Psoas muscle (tissue), 8 donors: ENCODE measurements around the gene OR5B17. TPM values are rescaled to one million over a fixed set of nuclear protein-coding genes. Genes with fewer than 3 reads are reported as not detected.

ENCODE experiments used
- ATAC-seq, 4 donors: fragments of 200-7000 bp; cut with Tn5 transposase; one replicate each; pipeline ENCODE4 v1.9.1; 2020; ENCODE audit warnings: moderate library complexity in 3 of 4, mild to moderate bottlenecking in 2 of 4
- DNase-seq, 2 donors: peaks; one replicate each; pipeline ENCODE4 v3.0.0-alpha.2; 2020
- H3K27ac ChIP-seq: fragments of 200-600 bp; one replicate; pipeline ENCODE4 v1.8.0; 2022
- H3K27me3 ChIP-seq, 3 donors: fragments of 200-600 bp in 1 of 3; one replicate each; pipeline versions ENCODE4 v1.6.1 to v1.8.0; 2013 to 2022; ENCODE audit warnings: low read length in 2 of 3, mild to moderate bottlenecking in 2 of 3, moderate library complexity in 1 of 3; ENCODE audit not compliant: insufficient read depth in 3 of 3
- H3K36me3 ChIP-seq, 2 donors: fragments of 200-600 bp in 1 of 2; one replicate each; pipeline versions ENCODE4 v1.6.1 to v1.8.0; 2013 to 2022; ENCODE audit warnings: low read depth in 1 of 2, mild to moderate bottlenecking in 1 of 2, moderate library complexity in 1 of 2; ENCODE audit not compliant: insufficient read depth in 1 of 2
- H3K4me1 ChIP-seq: fragments of 200-600 bp; one replicate; pipeline ENCODE4 v1.8.0; 2022
- H3K4me3 ChIP-seq: fragments of 200-600 bp; one replicate; pipeline ENCODE4 v1.8.0; 2022; ENCODE audit warnings: mild to moderate bottlenecking
- H3K9me3 ChIP-seq: fragments of 200-600 bp; one replicate; pipeline ENCODE4 v1.8.0; 2022
- WGBS, 3 donors: extraction: QIAGEN DNeasy Blood & Tissue Kit; methylation state at CpG; one replicate each; pipeline versions ENCODE4 v1.1.6 to v1.1.7; 2013; 5-methylcytosine and 5-hydroxymethylcytosine counted together
- intact Hi-C, 2 donors: fragments of 100-400 bp; cut with DNase I; formaldehyde crosslinking; loops; one replicate each; pipeline versions ENCODE4 v1.11.0 to v1.14.2; 2022
- polyA plus RNA-seq, 3 donors: library from polyadenylated mRNA; stranded (reverse); fragments of 200-250 nt; gene quantifications; one replicate each; pipeline ENCODE4 v1.2.3, GENCODE V29; 2013
- total RNA-seq, 4 donors: library from RNA; stranded (reverse); fragmentation: NEBNext Ultra II Directional in 2 of 4; extraction: Animal tissue kit (Norgen Biotek cat#: 25700) in 2 of 4; gene quantifications; one replicate each; pipeline versions ENCODE4 v1.2.1 to v1.2.4, GENCODE V29; 2021 to 2023
- TF ChIP-seq, protein P1 (sequence below): fragments of 200-600 bp; IDR thresholded peaks from one replicate; pipeline ENCODE4 v1.8.0; 2022; ENCODE audit warnings: antibody characterized with exemption
- donor health status: healthy with polysubstance abuse.
- donor health status: DM: no; HTN: no; CAD: no; lungs with moderate emphysema.
- donor health status: Bipolar disorder and iron deficiency.
- donor health status: healthy.
- donor health status: DM: yes; HTN: yes; CAD: no.
- donor health status: DM: no; HTN: no; CAD: no.
- donor health status: DM: no; HTN: no; CAD: no.
- donor health status: DM: yes; HTN: yes; CAD: no.

Gene OR5B17
- total and polyA plus RNA-seq, 7 donors = not detected

DNA sequence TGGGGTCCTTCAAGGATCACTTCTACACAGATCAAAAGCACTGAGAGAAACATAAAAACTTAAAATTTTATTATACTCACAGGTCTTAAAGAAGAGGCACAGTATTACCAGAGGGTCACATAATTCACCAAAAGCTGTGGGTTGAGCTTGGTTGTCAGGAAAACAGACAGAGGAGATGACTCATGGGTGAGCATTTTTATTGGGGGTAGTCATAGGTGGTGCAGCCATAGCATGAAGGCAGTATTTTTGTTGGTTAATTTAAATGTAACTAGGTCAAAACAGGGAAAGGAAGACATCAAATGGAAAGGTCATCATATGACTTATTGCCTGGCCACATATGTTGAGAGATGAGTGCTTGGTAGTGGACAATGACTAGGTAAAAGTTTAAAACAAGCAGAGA is 24.2 kb downstream of the OR5B17 start:
- Histone ChIP-seq H3K27ac (no peak overlapping the region), H3K27me3 (no peaks in the 10 kb centered on the region), H3K4me1 (no peaks in the 10 kb centered on the region), H3K36me3 (no peaks in the 10 kb centered on the region), H3K9me3 (peaks cover 3% of the 10 kb centered on the region), H3K4me3 (no peak overlapping the region)
- no peak for DNase-seq
- TF ChIP-seq, protein P1, sequence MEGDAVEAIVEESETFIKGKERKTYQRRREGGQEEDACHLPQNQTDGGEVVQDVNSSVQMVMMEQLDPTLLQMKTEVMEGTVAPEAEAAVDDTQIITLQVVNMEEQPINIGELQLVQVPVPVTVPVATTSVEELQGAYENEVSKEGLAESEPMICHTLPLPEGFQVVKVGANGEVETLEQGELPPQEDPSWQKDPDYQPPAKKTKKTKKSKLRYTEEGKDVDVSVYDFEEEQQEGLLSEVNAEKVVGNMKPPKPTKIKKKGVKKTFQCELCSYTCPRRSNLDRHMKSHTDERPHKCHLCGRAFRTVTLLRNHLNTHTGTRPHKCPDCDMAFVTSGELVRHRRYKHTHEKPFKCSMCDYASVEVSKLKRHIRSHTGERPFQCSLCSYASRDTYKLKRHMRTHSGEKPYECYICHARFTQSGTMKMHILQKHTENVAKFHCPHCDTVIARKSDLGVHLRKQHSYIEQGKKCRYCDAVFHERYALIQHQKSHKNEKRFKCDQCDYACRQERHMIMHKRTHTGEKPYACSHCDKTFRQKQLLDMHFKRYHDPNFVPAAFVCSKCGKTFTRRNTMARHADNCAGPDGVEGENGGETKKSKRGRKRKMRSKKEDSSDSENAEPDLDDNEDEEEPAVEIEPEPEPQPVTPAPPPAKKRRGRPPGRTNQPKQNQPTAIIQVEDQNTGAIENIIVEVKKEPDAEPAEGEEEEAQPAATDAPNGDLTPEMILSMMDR = no peak
- intact Hi-C loops = no loop called here
- ATAC-seq = no peak

DNA sequence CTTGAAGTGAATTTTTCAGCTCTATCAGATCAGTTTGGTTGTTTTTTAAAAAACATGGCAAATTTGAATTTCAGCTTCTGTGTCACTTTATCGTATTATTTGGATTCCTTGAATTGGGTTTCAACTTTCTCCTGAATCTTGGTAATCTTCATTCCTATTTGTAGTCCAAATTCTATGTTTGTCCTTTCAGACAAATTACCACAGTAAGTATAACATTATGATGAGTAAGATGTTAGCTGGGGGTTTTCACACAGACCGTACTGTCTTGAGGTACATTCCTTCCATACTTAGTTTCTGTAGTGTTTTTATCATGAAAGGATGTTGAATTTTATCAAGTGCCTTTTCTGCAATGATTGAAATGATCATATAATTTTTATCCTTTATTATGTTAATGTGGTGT is 28.0 kb downstream of the OR5B17 start:
- WGBS, 3 donors = 77 to 89% (median 85%) methylated on average over 2 of the region's 2 CpGs
- H3K27ac ChIP-seq = no peak overlapping the region
- peaks cover 16% of the 10 kb centered on the region for H3K9me3 ChIP-seq
- DNase-seq = no peak
- no peak for ATAC-seq
- H3K27me3 ChIP-seq = no peaks in the 10 kb centered on the region
- TF ChIP-seq, protein P1 = no peak
- intact Hi-C loops = no loop called here
- H3K36me3 ChIP-seq = no peaks in the 10 kb centered on the region
- H3K4me1 ChIP-seq = no peaks in the 10 kb centered on the region
- no peak overlapping the region for H3K4me3 ChIP-seq

DNA sequence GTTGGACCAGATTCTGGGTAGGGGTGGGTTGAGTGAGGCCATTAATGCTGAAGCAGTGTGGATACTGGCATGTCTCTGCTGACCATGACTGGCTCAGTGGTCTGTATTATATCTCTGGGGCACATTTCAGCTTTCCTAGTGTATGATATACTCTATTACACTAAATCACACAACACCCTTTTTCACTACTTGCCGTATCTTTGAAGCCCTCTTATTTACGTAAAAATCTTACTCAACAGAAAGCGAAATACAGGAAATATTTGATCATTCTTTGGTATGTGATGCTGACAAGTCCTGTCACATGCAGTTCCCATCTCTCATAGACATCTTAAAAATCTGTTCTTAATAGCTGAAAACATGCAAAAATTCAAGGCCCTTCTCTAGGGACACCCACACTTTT is 40.3 kb downstream of the OR5B17 start:
- Histone ChIP-seq H3K27ac (no peak overlapping the region), H3K9me3 (no peaks in the 10 kb centered on the region), H3K36me3 (no peaks in the 10 kb centered on the region), H3K4me3 (no peak overlapping the region), H3K27me3 (no peaks in the 10 kb centered on the region), H3K4me1 (no peaks in the 10 kb centered on the region)
- DNase-seq (no peak), ATAC-seq (no peak)
- intact Hi-C loops = no loop called here
- 54 to 60% (median 55%) methylated on average over 3 of the region's 3 CpGs for WGBS, 3 donors
- TF ChIP-seq, protein P1 = no peak

DNA sequence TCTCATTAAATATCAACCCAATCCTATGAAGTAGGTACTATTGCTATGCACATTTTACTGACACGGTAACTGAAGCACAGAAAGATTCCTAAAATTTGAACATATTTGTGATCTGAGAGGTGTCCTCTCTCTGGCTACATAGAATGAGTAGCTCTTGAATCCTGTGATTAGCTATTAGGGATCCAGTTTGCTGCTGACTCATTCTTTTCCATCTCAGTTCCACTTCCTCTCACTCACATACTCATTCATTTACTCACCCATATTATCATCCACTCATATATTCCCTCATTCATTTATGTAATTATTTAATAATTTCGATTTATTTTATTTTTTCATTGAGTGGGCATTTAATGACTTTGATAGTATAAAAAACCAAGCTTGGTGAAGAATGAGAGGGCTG is 42.7 kb downstream of the OR5B17 start:
- DNase-seq = no peak
- intact Hi-C loops = no loop called here
- ATAC-seq = no peak
- WGBS, 3 donors = 63 to 68% (median 64%) methylated on average over 2 of the region's 2 CpGs
- TF ChIP-seq, protein P1 = no peak
- Histone ChIP-seq H3K27ac (no peak overlapping the region), H3K4me3 (no peak overlapping the region), H3K4me1 (no peaks in the 10 kb centered on the region), H3K27me3 (no peaks in the 10 kb centered on the region), H3K36me3 (no peaks in the 10 kb centered on the region), H3K9me3 (no peaks in the 10 kb centered on the region)

Other genes with a start within 250 kb of the OR5B17 start
- not detected for gene OR9I1, start 233.5 kb downstream of the OR5B17 start, total RNA-seq
- gene OR9I1, start 233.5 kb downstream of the OR5B17 start, polyA plus RNA-seq = not detected
- gene OR9Q2, start 170.0 kb downstream of the OR5B17 start, total RNA-seq = not detected
- gene OR9Q2, start 170.0 kb downstream of the OR5B17 start, polyA plus RNA-seq = not detected
- gene OR1S2, start 154.9 kb downstream of the OR5B17 start, total RNA-seq = not detected
- not detected for gene OR1S2, start 154.9 kb downstream of the OR5B17 start, polyA plus RNA-seq
- not detected for gene OR1S1, start 146.3 kb downstream of the OR5B17 start, total RNA-seq
- not detected for gene OR1S1, start 146.3 kb downstream of the OR5B17 start, polyA plus RNA-seq
- gene OR10Q1, start 130.2 kb downstream of the OR5B17 start, total RNA-seq = not detected
- gene OR10Q1, start 130.2 kb downstream of the OR5B17 start, polyA plus RNA-seq = not detected
- not detected for gene OR10W1, start 90.8 kb downstream of the OR5B17 start, total RNA-seq
- gene OR10W1, start 90.8 kb downstream of the OR5B17 start, polyA plus RNA-seq = not detected
- not detected for gene OR5B3, start 47.8 kb upstream of the OR5B17 start, total RNA-seq
- gene OR5B3, start 47.8 kb upstream of the OR5B17 start, polyA plus RNA-seq = not detected
- not detected for gene OR5B2, start 69.1 kb upstream of the OR5B17 start, total RNA-seq
- gene OR5B2, start 69.1 kb upstream of the OR5B17 start, polyA plus RNA-seq = not detected
- gene OR5B12, start 83.2 kb upstream of the OR5B17 start, total RNA-seq = not detected
- not detected for gene OR5B12, start 83.2 kb upstream of the OR5B17 start, polyA plus RNA-seq
- not detected for gene OR5B21, start 149.0 kb upstream of the OR5B17 start, total RNA-seq
- not detected for gene OR5B21, start 149.0 kb upstream of the OR5B17 start, polyA plus RNA-seq
- gene LPXN, start 216.8 kb upstream of the OR5B17 start, total RNA-seq = 1 to 10 TPM; 2.4 to 4.7 (median 2.7) TPM
- 1 to 10 TPM in 2 of 3 donors, under 1 TPM in 1; 0.73 to 3.4 (median 3.0) TPM for gene LPXN, start 216.8 kb upstream of the OR5B17 start, polyA plus RNA-seq
- gene ZFP91, start 220.0 kb upstream of the OR5B17 start, total RNA-seq = 10 to 100 TPM; 68.3 to 94.1 (median 79.4) TPM
- gene ZFP91, start 220.0 kb upstream of the OR5B17 start, polyA plus RNA-seq = 10 to 100 TPM; 27.8 to 88.7 (median 49.4) TPM